ENCODE data around the gene TSC2. TPM values are rescaled to one million over a fixed set of nuclear protein-coding genes. Genes with fewer than 3 reads are reported as not detected.
"Not testable (repeated sequence)": the region's sequence is repeated elsewhere in the genome, so short reads cannot be mapped to it uniquely, and the experiment has no call there.

Gene TSC2
- total RNA-seq, 1 donor from 2014 or later, result 215 TPM

- no peaks in the 10 kb centered on the region for H3K36me3 Mint-ChIP-seq (ENCODE audit: unreplicated experiment)
- H3K9me3 Mint-ChIP-seq (ENCODE audit: unreplicated experiment), result peaks cover 8% of the 10 kb centered on the region
- no peak overlapping the region for H3K27ac Mint-ChIP-seq (ENCODE audit: unreplicated experiment)
- H3K4me3 Mint-ChIP-seq (ENCODE audit: unreplicated experiment), result no peak overlapping the region
- DNase-seq, result no peak
- TF ChIP-seq CTCF (IDR thresholded peaks at IDR 0.05; ENCODE audit: partially characterized antibody, unreplicated experiment), result no peak
- H3K4me1 Mint-ChIP-seq (ENCODE audit: low read depth, unreplicated experiment), result peaks cover 8% of the 10 kb centered on the region
- H3K27me3 Mint-ChIP-seq (ENCODE audit: unreplicated experiment), result peaks cover 2% of the 10 kb centered on the region
Observed at GRCh38 chr16:2121853-2122252, 74.1 kb downstream of the TSC2 start.

- TF ChIP-seq CTCF (IDR thresholded peaks at IDR 0.05; ENCODE audit: partially characterized antibody, unreplicated experiment), result no peak
- DNase-seq, result no peak
- peaks cover 8% of the 10 kb centered on the region for H3K9me3 Mint-ChIP-seq (ENCODE audit: unreplicated experiment)
- H3K4me1 Mint-ChIP-seq (ENCODE audit: low read depth, unreplicated experiment), result peaks cover 11% of the 10 kb centered on the region
- no peak overlapping the region for H3K4me3 Mint-ChIP-seq (ENCODE audit: unreplicated experiment)
- H3K36me3 Mint-ChIP-seq (ENCODE audit: unreplicated experiment), result no peaks in the 10 kb centered on the region
- H3K27me3 Mint-ChIP-seq (ENCODE audit: unreplicated experiment), result peaks cover 2% of the 10 kb centered on the region
- peak overlapping the region; percentile 55 for H3K27ac Mint-ChIP-seq (ENCODE audit: unreplicated experiment)
Observed at GRCh38 chr16:2122429-2122828, 74.6 kb downstream of the TSC2 start.

- peaks cover 11% of the 10 kb centered on the region for H3K4me1 Mint-ChIP-seq (ENCODE audit: low read depth, unreplicated experiment)
- not testable (repeated sequence) for H3K36me3 Mint-ChIP-seq (ENCODE audit: unreplicated experiment); DNase-seq; H3K27me3 Mint-ChIP-seq (ENCODE audit: unreplicated experiment); H3K4me3 Mint-ChIP-seq (ENCODE audit: unreplicated experiment); H3K9me3 Mint-ChIP-seq (ENCODE audit: unreplicated experiment); H3K27ac Mint-ChIP-seq (ENCODE audit: unreplicated experiment)
Observed at GRCh38 chr16:2122934-2123683, 75.3 kb downstream of the TSC2 start.

GRCh38 chr16:2123706-2124376 is 76.1 kb downstream of the TSC2 start:
- H3K36me3 Mint-ChIP-seq (ENCODE audit: unreplicated experiment); H3K4me3 Mint-ChIP-seq (ENCODE audit: unreplicated experiment); H3K27me3 Mint-ChIP-seq (ENCODE audit: unreplicated experiment); H3K9me3 Mint-ChIP-seq (ENCODE audit: unreplicated experiment); DNase-seq; H3K27ac Mint-ChIP-seq (ENCODE audit: unreplicated experiment): not testable (repeated sequence)
- peaks cover 12% of the 10 kb centered on the region for H3K4me1 Mint-ChIP-seq (ENCODE audit: low read depth, unreplicated experiment)

GRCh38 chr16:2124377-2124693 is 76.5 kb downstream of the TSC2 start:
- not testable (repeated sequence) for DNase-seq; H3K36me3 Mint-ChIP-seq (ENCODE audit: unreplicated experiment); H3K27me3 Mint-ChIP-seq (ENCODE audit: unreplicated experiment); H3K27ac Mint-ChIP-seq (ENCODE audit: unreplicated experiment); H3K4me3 Mint-ChIP-seq (ENCODE audit: unreplicated experiment); H3K9me3 Mint-ChIP-seq (ENCODE audit: unreplicated experiment)
- H3K4me1 Mint-ChIP-seq (ENCODE audit: low read depth, unreplicated experiment), result peaks cover 12% of the 10 kb centered on the region

- H3K9me3 Mint-ChIP-seq (ENCODE audit: unreplicated experiment); H3K27me3 Mint-ChIP-seq (ENCODE audit: unreplicated experiment); H3K36me3 Mint-ChIP-seq (ENCODE audit: unreplicated experiment): not testable (repeated sequence)
- peaks cover 14% of the 10 kb centered on the region for H3K4me1 Mint-ChIP-seq (ENCODE audit: low read depth, unreplicated experiment)
- H3K27ac Mint-ChIP-seq (ENCODE audit: unreplicated experiment), result peak overlapping the region; percentile 96
- peak overlapping the region; percentile 75 for H3K4me3 Mint-ChIP-seq (ENCODE audit: unreplicated experiment)
- peak; percentile 67 for DNase-seq
Observed at GRCh38 chr16:2124694-2125444, 77.1 kb downstream of the TSC2 start.

GRCh38 chr16:2125609-2126008 is 77.8 kb downstream of the TSC2 start:
- H3K27me3 Mint-ChIP-seq (ENCODE audit: unreplicated experiment); H3K9me3 Mint-ChIP-seq (ENCODE audit: unreplicated experiment); DNase-seq; H3K36me3 Mint-ChIP-seq (ENCODE audit: unreplicated experiment): not testable (repeated sequence)
- Mint-ChIP-seq H3K27ac (ENCODE audit: unreplicated experiment) (peak overlapping the region; percentile 96), H3K4me1 (ENCODE audit: low read depth, unreplicated experiment) (peaks cover 14% of the 10 kb centered on the region), H3K4me3 (ENCODE audit: unreplicated experiment) (peak overlapping the region; percentile 75)

GRCh38 chr16:2126161-2126743 is 78.5 kb downstream of the TSC2 start:
- H3K9me3 Mint-ChIP-seq (ENCODE audit: unreplicated experiment); H3K27me3 Mint-ChIP-seq (ENCODE audit: unreplicated experiment); DNase-seq; H3K36me3 Mint-ChIP-seq (ENCODE audit: unreplicated experiment): not testable (repeated sequence)
- Mint-ChIP-seq H3K27ac (ENCODE audit: unreplicated experiment) (peak overlapping the region; percentile 91), H3K4me3 (ENCODE audit: unreplicated experiment) (peak overlapping the region; percentile 34), H3K4me1 (ENCODE audit: low read depth, unreplicated experiment) (peaks cover 17% of the 10 kb centered on the region)

- H3K36me3 Mint-ChIP-seq (ENCODE audit: unreplicated experiment); DNase-seq; H3K27me3 Mint-ChIP-seq (ENCODE audit: unreplicated experiment); H3K9me3 Mint-ChIP-seq (ENCODE audit: unreplicated experiment): not testable (repeated sequence)
- H3K4me1 Mint-ChIP-seq (ENCODE audit: low read depth, unreplicated experiment), result peaks cover 15% of the 10 kb centered on the region
- peak overlapping the region; percentile 91 for H3K27ac Mint-ChIP-seq (ENCODE audit: unreplicated experiment)
- H3K4me3 Mint-ChIP-seq (ENCODE audit: unreplicated experiment), result peak overlapping the region; percentile 25
Observed at GRCh38 chr16:2126928-2127556, 79.3 kb downstream of the TSC2 start.

All from glutamatergic neuron (in vitro differentiated cells).